GM12865 (cell line): Measurements from ENCODE around the gene L3MBTL1.

Source experiments
- DNase-seq: peaks from one replicate; pipeline ENCODE4 v3.0.0; 2010; ENCODE audit warnings: low read depth
- H3K4me3 ChIP-seq: 2 replicates; pipeline ENCODE4 v1.5.1; 2011; ENCODE audit warnings: mild to moderate bottlenecking, low read depth, low read length, control low read depth
- TF ChIP-seq, protein P1 (sequence below): IDR thresholded peaks from 2 replicates; pipeline ENCODE4 v1.5.1; 2011; ENCODE audit warnings: low read length, control low read depth, low read depth, inconsistent platforms; ENCODE audit not compliant: insufficient read depth; ENCODE audit errors: missing control alignments

The L3MBTL1 gene

DNA sequence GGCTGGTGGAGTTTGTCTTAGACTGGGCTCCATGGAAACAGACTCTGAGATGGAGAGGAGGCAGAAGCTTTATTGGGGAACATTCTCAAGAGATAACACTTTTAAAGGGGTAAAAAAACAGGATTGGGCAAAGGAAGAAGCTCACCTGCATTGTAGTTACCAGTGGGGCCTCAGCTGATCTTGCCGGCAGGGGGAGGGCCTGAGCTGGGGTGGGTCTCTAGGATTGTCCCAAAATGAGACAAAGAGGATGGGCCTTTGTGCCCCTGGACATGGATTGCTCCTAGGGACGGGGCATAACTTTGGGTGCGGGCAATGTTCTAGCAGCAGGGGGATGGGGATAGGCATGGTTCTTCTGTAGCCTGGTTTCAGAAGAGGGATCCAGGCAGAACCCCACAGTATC lies 63.8 kb downstream of the L3MBTL1 start:
- TF ChIP-seq, protein P1, sequence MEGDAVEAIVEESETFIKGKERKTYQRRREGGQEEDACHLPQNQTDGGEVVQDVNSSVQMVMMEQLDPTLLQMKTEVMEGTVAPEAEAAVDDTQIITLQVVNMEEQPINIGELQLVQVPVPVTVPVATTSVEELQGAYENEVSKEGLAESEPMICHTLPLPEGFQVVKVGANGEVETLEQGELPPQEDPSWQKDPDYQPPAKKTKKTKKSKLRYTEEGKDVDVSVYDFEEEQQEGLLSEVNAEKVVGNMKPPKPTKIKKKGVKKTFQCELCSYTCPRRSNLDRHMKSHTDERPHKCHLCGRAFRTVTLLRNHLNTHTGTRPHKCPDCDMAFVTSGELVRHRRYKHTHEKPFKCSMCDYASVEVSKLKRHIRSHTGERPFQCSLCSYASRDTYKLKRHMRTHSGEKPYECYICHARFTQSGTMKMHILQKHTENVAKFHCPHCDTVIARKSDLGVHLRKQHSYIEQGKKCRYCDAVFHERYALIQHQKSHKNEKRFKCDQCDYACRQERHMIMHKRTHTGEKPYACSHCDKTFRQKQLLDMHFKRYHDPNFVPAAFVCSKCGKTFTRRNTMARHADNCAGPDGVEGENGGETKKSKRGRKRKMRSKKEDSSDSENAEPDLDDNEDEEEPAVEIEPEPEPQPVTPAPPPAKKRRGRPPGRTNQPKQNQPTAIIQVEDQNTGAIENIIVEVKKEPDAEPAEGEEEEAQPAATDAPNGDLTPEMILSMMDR: peak; percentile 20
- no peak for DNase-seq
- no peak overlapping the region for H3K4me3 ChIP-seq

DNA sequence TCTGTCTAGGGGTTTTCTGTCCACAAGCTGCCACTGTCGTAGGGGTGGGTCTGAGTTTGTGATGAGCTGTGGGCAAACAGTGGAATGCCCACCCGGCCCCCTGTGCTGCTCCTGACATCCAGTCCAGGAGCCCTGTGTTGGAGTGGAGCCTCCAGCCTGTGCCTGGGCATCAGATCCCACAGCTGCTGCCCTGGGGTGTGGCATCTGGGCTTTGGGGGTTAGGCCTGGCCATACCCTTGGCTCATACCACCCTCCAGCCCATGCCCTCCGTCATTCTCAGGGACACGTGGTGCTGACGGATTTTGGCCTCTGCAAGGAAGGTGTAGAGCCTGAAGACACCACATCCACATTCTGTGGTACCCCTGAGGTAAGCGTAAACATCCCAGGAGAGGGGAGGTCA lies 64.3 kb downstream of the L3MBTL1 start:
- DNase-seq: no peak
- TF ChIP-seq, protein P1: no peak

DNA sequence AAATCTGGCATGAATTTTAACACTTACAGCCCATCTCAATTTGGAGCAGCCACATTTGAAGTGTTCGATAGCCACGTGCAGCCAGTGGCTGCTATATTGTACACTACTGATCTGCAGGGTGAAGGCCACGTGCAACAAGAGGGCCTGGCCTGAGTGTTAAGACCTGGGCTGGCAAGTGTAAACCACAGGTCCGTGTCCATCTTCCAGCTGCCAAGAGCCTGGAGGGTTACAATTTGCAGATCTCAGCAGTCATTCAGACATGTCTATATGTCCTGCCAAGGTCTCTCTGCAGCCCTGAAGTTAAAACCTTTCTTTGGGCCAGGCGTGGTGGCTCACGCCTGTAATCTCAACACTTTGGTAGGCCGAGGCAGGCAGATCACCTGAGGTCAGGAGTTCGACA lies 65.4 kb downstream of the L3MBTL1 start:
- TF ChIP-seq, protein P1: no peak
- H3K4me3 ChIP-seq: no peak overlapping the region

More for the DNA sequence above, 64.3 kb downstream of the L3MBTL1 start:
- H3K4me3 ChIP-seq: no peak overlapping the region

DNA sequence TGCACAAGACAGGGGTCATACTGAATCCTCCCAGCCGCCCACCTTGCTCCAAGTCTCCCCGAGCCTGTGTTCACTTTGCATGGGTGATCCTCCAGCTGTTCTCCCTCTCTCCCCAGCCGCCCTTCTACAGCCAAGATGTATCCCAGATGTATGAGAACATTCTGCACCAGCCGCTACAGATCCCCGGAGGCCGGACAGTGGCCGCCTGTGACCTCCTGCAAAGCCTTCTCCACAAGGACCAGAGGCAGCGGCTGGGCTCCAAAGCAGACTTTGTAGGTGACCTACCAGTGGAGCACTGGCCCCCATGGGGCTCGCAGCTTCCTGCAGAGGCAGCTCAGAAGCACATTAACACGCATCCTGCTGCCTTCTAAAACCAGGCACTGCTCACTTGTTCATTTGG lies 68.6 kb downstream of the L3MBTL1 start:
- no peak overlapping the region for H3K4me3 ChIP-seq
- TF ChIP-seq, protein P1: no peak
- no peak for DNase-seq

More for the DNA sequence above, 65.4 kb downstream of the L3MBTL1 start:
- no peak for DNase-seq

DNA sequence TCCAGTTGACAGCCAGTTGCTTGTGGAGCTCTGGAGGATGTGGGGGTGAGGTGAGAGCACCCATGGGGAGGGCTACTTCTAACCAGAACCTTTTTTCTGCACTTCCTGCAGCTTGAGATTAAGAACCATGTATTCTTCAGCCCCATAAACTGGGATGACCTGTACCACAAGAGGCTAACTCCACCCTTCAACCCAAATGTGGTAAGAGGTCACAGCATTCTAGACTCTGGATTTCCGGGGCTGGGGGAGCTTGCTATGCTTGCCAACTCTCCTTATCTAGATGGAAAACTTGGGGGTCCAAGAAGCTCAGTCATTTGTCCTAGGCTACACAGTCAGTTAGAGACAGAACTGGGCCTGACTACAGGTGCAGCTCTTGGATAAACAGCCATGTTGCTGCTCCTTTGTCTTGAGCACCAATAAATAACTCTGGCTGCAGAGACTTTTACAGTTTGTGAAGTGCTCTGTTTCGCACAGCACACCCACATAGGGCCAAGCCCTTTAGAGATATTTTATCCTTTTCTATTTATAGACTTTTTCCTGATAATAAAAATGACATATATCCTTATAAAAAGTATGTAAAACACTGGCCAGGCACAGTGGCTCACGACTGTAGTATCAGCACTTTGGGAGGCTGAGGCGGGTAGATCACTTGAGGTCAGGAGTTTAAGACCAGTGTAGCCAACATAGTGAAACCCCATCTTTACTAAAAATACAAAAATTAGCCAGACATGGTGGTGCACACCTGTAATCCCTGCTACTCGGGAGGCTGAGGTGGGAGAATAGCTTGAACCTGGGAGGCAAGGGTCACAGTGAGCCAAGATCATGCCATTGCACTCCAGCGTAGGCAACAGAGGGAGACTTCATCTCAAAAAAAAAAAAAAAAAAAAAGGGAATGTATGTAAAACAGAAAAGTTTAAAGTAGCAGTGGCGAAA lies 72.6 kb downstream of the L3MBTL1 start:
- no peak for DNase-seq
- TF ChIP-seq, protein P1: no peak
- no peak overlapping the region for H3K4me3 ChIP-seq

DNA sequence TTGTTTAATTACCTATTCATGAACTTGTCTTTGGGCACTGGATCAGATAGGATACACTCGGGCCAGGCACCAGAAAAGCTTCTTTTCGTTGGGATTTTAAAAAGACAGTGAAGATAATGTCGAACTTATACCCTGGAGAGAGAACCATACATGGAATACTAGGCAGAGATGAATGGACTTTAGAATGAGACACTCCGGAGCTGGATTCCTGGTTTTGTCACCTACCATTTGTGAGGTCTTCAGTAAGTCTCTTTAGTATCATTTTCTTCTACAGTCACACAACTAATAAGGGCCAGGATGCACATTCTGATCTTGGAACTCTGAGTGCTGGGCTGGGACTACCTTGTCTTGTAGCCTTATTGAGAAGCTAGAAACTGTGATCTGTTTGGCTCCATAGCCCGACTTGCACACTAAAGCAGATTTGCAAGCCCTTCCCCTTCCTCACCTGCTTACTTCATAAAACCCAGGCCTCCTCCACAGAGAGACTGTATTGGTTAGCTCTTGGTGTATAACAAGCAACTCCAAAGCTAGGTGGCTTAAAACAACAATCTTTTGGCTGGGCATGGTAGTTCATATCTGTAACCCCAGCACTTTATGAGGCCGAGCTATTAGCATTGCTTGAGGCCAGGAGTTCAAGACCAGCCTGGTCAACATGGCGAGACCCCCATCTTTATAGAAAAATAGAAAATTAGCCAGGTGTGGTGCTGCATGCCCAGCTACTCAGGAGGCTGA lies 75.8 kb downstream of the L3MBTL1 start:
- no peak overlapping the region for H3K4me3 ChIP-seq
- TF ChIP-seq, protein P1: no peak
- no peak for DNase-seq
